Measurements from ENCODE around the gene TMEM163.

Gene TMEM163

GRCh38 chr2:134417968-134418582 is 300.7 kb downstream of the TMEM163 start:
- no peaks in the 10 kb centered on the region for H3K9me3 Mint-ChIP-seq
- no peak for ATAC-seq
- H3K36me3 Mint-ChIP-seq (ENCODE audit: low read depth) = peaks cover 5% of the 10 kb centered on the region
- H3K27me3 Mint-ChIP-seq = no peaks in the 10 kb centered on the region
- no peak overlapping the region for H3K27ac Mint-ChIP-seq
- no peak for DNase-seq
- no peak overlapping the region for H3K4me3 Mint-ChIP-seq
- H3K4me1 Mint-ChIP-seq = peaks cover 2% of the 10 kb centered on the region

- H3K27me3 Mint-ChIP-seq = no peaks in the 10 kb centered on the region
- peaks cover 5% of the 10 kb centered on the region for H3K36me3 Mint-ChIP-seq (ENCODE audit: low read depth)
- H3K27ac Mint-ChIP-seq = no peak overlapping the region
- no peaks in the 10 kb centered on the region for H3K9me3 Mint-ChIP-seq
- no peak overlapping the region for H3K4me3 Mint-ChIP-seq
- ATAC-seq = no peak
- peaks cover 7% of the 10 kb centered on the region for H3K4me1 Mint-ChIP-seq
- no peak for DNase-seq
Observed at GRCh38 chr2:134416637-134417036, 302.2 kb downstream of the TMEM163 start.

DNA sequence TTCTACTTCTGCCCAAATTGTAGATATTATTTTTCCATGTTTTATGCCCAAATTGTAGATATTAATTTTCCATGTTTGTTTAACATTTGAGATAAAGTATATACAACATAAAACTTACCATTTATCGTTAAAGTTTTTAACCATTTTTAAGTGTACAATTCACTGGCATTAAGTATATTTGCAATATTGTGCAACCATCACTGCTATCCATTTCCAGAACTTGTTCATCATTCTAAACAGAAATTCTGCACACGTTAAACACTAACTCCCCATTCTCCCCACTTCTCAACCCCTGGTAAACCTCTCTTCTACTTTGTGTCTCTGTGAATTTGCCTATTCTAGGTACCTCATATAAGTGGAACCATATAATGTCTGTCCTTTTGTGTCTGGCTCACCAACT is 302.8 kb downstream of the TMEM163 start:
- ATAC-seq = no peak
- DNase-seq = no peak
- Mint-ChIP-seq H3K27me3 (no peaks in the 10 kb centered on the region), H3K36me3 (ENCODE audit: low read depth) (peaks cover 5% of the 10 kb centered on the region), H3K4me3 (no peak overlapping the region), H3K27ac (no peak overlapping the region), H3K4me1 (peaks cover 13% of the 10 kb centered on the region), H3K9me3 (no peaks in the 10 kb centered on the region)

GRCh38 chr2:134413912-134414311 is 304.9 kb downstream of the TMEM163 start:
- no peak overlapping the region for H3K4me3 Mint-ChIP-seq
- no peak overlapping the region for H3K27ac Mint-ChIP-seq
- no peak for DNase-seq
- H3K4me1 Mint-ChIP-seq = peaks cover 32% of the 10 kb centered on the region
- H3K36me3 Mint-ChIP-seq (ENCODE audit: low read depth) = peaks cover 3% of the 10 kb centered on the region
- no peaks in the 10 kb centered on the region for H3K27me3 Mint-ChIP-seq
- no peaks in the 10 kb centered on the region for H3K9me3 Mint-ChIP-seq
- no peak for ATAC-seq

DNA sequence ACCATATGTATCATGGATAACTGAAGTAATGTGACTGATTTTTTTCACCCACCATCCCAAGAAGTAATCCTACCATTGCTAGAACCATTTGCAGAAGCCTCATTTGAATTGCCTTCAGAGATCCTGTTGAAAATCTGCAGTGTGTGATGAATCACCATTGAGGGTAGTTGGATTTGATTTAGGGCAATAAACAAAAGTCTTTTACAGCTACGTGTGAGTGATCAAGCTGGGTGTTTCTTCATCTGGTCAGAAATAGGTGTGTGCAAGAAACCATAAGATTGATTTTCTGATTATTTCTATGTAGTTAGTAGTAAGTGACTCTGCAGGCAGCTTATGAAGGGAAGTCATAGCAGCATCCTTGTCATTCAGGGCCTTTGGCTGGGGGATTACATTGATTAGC is 305.4 kb downstream of the TMEM163 start:
- Mint-ChIP-seq H3K27me3 (no peaks in the 10 kb centered on the region), H3K36me3 (ENCODE audit: low read depth) (peaks cover 3% of the 10 kb centered on the region), H3K27ac (no peak overlapping the region), H3K4me3 (no peak overlapping the region), H3K9me3 (no peaks in the 10 kb centered on the region), H3K4me1 (peaks cover 35% of the 10 kb centered on the region)
- ATAC-seq (no peak), DNase-seq (no peak)

- no peak for ATAC-seq
- Mint-ChIP-seq H3K9me3 (no peaks in the 10 kb centered on the region), H3K27ac (no peak overlapping the region), H3K4me1 (peaks cover 37% of the 10 kb centered on the region), H3K4me3 (no peak overlapping the region), H3K27me3 (no peaks in the 10 kb centered on the region), H3K36me3 (ENCODE audit: low read depth) (peaks cover 3% of the 10 kb centered on the region)
- no peak for DNase-seq
Observed at GRCh38 chr2:134412639-134412999, 306.2 kb downstream of the TMEM163 start.

- H3K36me3 Mint-ChIP-seq (ENCODE audit: low read depth) = peaks cover 3% of the 10 kb centered on the region
- H3K4me3 Mint-ChIP-seq = no peak overlapping the region
- peak; percentile 61 for DNase-seq
- peaks cover 40% of the 10 kb centered on the region for H3K4me1 Mint-ChIP-seq
- H3K27me3 Mint-ChIP-seq = no peaks in the 10 kb centered on the region
- no peak overlapping the region for H3K27ac Mint-ChIP-seq
- H3K9me3 Mint-ChIP-seq = no peaks in the 10 kb centered on the region
- ATAC-seq = peak; percentile 93
Observed at GRCh38 chr2:134411828-134412638, 306.8 kb downstream of the TMEM163 start.

DNA sequence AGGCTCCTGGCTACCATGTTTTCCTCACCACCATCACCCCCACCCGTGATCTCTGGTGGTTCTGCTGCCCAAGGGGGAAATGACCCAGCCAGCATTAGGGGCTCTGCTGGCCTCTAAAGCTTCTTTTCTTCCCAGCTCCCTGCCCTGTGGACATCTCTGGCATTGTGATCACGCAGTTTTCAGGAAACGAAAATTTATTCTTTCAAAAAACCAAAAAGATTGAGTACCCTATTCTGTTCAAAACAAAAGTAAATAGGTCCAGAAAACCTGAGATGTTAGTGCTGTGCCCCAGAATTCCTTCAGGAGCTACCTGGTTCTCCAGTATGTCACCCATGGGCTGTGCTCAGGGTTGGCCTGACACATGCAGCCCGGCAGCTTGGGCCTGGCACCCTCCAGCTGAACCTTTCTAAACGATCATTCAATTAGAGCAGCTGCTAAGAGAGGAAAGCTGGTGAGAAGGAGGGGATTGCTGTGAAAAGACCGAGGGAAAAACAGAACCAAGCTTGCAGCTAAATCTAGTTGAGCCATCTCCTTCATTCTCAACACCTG is 307.4 kb downstream of the TMEM163 start:
- Mint-ChIP-seq H3K4me1 (peaks cover 42% of the 10 kb centered on the region), H3K9me3 (no peaks in the 10 kb centered on the region), H3K36me3 (ENCODE audit: low read depth) (peaks cover 3% of the 10 kb centered on the region), H3K4me3 (no peak overlapping the region), H3K27me3 (no peaks in the 10 kb centered on the region), H3K27ac (no peak overlapping the region)
- no peak for DNase-seq
- ATAC-seq = no peak

DNA sequence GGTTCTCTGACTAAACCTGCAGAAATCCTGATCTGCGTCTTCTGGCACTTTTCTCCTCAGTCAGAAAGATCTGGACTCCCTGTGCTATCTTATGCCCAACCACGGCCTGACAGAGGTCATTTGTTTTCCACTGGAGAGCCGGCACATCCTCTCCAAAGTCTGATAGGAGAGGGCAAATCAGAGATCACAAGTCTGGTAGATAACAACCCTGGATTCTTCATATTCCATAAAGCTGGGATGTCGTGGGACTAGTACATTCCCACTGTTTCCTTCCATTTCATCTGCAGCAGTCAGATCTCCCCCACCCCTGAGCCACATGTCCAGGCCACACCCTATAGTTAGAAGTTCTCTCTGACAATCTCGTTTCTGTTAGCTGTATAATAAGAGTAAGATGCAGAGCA is 308.0 kb downstream of the TMEM163 start:
- Mint-ChIP-seq H3K36me3 (ENCODE audit: low read depth) (peaks cover 3% of the 10 kb centered on the region), H3K9me3 (no peaks in the 10 kb centered on the region), H3K27ac (no peak overlapping the region), H3K4me3 (no peak overlapping the region), H3K27me3 (no peaks in the 10 kb centered on the region), H3K4me1 (peaks cover 42% of the 10 kb centered on the region)
- no peak for ATAC-seq
- DNase-seq = no peak

DNA sequence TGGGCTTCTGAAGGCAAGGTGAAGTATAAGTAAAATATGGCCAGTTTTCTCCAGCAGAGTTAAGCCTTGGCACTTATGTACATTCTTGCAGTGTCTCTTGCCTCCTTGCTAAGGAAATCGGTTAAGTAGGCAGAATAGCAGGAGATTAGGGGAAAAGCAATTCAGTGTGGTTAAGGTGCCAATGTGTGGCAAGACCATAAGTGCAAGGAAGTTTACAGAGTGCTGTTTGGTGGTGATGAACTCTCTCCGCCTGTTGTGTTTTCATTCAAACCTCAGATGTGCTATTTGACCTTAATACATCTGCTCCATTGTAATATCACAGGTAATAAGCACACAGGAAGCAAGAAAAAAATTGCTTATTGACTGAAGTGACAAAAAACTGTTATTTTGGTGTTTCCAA is 308.8 kb downstream of the TMEM163 start:
- peaks cover 3% of the 10 kb centered on the region for H3K36me3 Mint-ChIP-seq (ENCODE audit: low read depth)
- H3K9me3 Mint-ChIP-seq = no peaks in the 10 kb centered on the region
- H3K4me1 Mint-ChIP-seq = peaks cover 42% of the 10 kb centered on the region
- H3K4me3 Mint-ChIP-seq = no peak overlapping the region
- H3K27me3 Mint-ChIP-seq = no peaks in the 10 kb centered on the region
- DNase-seq (no peak), ATAC-seq (no peak)
- H3K27ac Mint-ChIP-seq = no peak overlapping the region

DNA sequence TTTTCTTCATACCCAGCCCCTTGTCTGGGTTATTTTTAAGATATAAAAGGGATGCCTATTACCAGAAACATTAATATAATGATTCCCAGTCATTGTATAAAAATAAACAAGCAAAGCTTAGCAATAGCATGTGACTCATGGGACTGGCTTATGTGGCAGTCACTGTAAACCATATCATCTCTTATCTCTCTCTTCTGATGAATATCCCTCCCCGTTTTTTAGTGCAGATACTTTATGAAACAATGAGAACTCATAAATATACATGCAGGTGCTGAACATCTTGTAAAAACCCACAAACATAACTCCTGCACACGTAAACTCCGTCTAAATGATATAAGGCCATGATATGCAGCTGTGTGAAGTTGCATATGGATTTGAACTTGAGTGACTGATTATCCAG is 310.0 kb downstream of the TMEM163 start:
- Mint-ChIP-seq H3K9me3 (no peaks in the 10 kb centered on the region), H3K4me3 (no peak overlapping the region), H3K36me3 (ENCODE audit: low read depth) (peaks cover 3% of the 10 kb centered on the region), H3K27me3 (no peaks in the 10 kb centered on the region), H3K4me1 (peaks cover 42% of the 10 kb centered on the region), H3K27ac (no peak overlapping the region)
- DNase-seq = no peak
- ATAC-seq = no peak

DNA sequence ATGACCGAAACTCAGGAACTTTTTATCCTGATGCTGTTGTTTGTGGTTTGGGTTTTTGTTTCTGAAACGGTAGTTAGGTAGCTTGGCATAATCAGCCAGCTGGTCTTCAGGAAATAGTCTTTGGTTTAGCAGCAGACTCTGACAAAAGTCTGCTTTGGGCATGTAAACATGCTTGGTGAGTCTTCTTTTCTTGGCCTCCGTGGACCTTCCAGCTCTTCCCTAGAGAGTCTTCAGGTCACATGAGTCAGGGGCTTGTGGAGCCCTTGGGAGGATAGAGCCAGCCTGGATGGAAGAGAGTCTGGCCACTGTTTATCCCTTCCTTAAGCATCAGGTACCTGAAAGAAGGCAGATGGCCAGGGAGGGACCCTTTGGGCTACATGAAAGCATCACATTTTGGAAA is 310.4 kb downstream of the TMEM163 start:
- H3K4me1 Mint-ChIP-seq = peaks cover 42% of the 10 kb centered on the region
- no peak for ATAC-seq
- no peaks in the 10 kb centered on the region for H3K27me3 Mint-ChIP-seq
- H3K9me3 Mint-ChIP-seq = no peaks in the 10 kb centered on the region
- H3K27ac Mint-ChIP-seq = no peak overlapping the region
- peaks cover 6% of the 10 kb centered on the region for H3K36me3 Mint-ChIP-seq (ENCODE audit: low read depth)
- no peak for DNase-seq
- no peak overlapping the region for H3K4me3 Mint-ChIP-seq

- ATAC-seq (no peak), DNase-seq (no peak)
- Mint-ChIP-seq H3K27ac (no peak overlapping the region), H3K9me3 (no peaks in the 10 kb centered on the region), H3K4me3 (no peak overlapping the region), H3K4me1 (peaks cover 42% of the 10 kb centered on the region), H3K27me3 (no peaks in the 10 kb centered on the region), H3K36me3 (ENCODE audit: low read depth) (peaks cover 8% of the 10 kb centered on the region)
Observed at GRCh38 chr2:134407154-134407890, 311.5 kb downstream of the TMEM163 start.

DNA sequence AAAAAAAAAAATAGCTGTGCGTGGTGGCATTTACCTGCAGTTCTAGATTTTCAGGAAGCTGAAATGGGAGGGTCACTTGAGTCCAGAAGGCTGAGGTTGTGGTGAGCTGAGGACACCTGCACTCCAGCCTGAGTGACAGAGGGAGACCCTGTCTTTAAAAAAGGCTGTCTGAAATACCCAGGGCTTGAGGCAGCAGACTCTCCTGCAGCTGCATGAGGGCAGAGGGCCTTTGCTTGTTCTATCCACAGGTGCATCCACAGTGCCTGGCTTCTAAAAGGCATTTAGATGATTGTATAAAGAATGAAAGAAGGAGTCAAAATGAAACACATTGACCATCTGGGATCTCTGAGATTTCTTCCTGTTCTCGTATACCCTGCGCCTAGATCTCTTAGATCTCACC is 312.1 kb downstream of the TMEM163 start:
- DNase-seq = no peak
- peaks cover 10% of the 10 kb centered on the region for H3K36me3 Mint-ChIP-seq (ENCODE audit: low read depth)
- H3K27ac Mint-ChIP-seq = no peak overlapping the region
- no peak overlapping the region for H3K4me3 Mint-ChIP-seq
- no peaks in the 10 kb centered on the region for H3K9me3 Mint-ChIP-seq
- no peaks in the 10 kb centered on the region for H3K27me3 Mint-ChIP-seq
- ATAC-seq = no peak
- peaks cover 37% of the 10 kb centered on the region for H3K4me1 Mint-ChIP-seq

GRCh38 chr2:134406311-134406710 is 312.5 kb downstream of the TMEM163 start:
- peaks cover 10% of the 10 kb centered on the region for H3K36me3 Mint-ChIP-seq (ENCODE audit: low read depth)
- no peaks in the 10 kb centered on the region for H3K27me3 Mint-ChIP-seq
- DNase-seq (no peak), ATAC-seq (no peak)
- H3K4me1 Mint-ChIP-seq = peaks cover 33% of the 10 kb centered on the region
- no peak overlapping the region for H3K4me3 Mint-ChIP-seq
- no peak overlapping the region for H3K27ac Mint-ChIP-seq
- no peaks in the 10 kb centered on the region for H3K9me3 Mint-ChIP-seq

Measured in activated naive CD8-positive, alpha-beta T cell treated with anti-CD3 and anti-CD28 coated beads, Interleukin-2, amount 50 U/mL, for 24 hours (primary cell).